SKM-1 (cell line): ENCODE data around the gene TMTC2.
"Not testable (repeated sequence)": the region's sequence is repeated elsewhere in the genome, so short reads cannot be mapped to it uniquely, and the experiment has no call there.

Experiments used
- DNase-seq: peaks from one replicate; lab custom pipeline; 2025; ENCODE audit not compliant: unreplicated experiment; lab: John Stamatoyannopoulos, UW

Gene TMTC2

GRCh38 chr12:83065562-83065961 is 378.9 kb downstream of the TMTC2 start:
- no peak for DNase-seq

- DNase-seq: no peak
These were observed 381.3 kb downstream of the TMTC2 start for GRCh38 chr12:83067981-83068380.

- no peak for DNase-seq
These were observed 387.7 kb downstream of the TMTC2 start for GRCh38 chr12:83074358-83074894.

GRCh38 chr12:83075471-83075870 is 388.8 kb downstream of the TMTC2 start:
- DNase-seq: no peak

GRCh38 chr12:83077041-83077440 is 390.3 kb downstream of the TMTC2 start:
- no peak for DNase-seq

GRCh38 chr12:83082690-83083276 is 396.1 kb downstream of the TMTC2 start:
- no peak for DNase-seq

- DNase-seq: no peak
These were observed 396.9 kb downstream of the TMTC2 start for GRCh38 chr12:83083616-83084015.

GRCh38 chr12:83084516-83085234 is 398.0 kb downstream of the TMTC2 start:
- DNase-seq: no peak

- no peak for DNase-seq
These were observed 399.3 kb downstream of the TMTC2 start for GRCh38 chr12:83086023-83086422.

GRCh38 chr12:83089575-83089974 is 402.9 kb downstream of the TMTC2 start:
- no peak for DNase-seq

GRCh38 chr12:83092129-83092528 is 405.4 kb downstream of the TMTC2 start:
- no peak for DNase-seq

GRCh38 chr12:83092606-83093005 is 405.9 kb downstream of the TMTC2 start:
- no peak for DNase-seq

GRCh38 chr12:83093426-83093825 is 406.7 kb downstream of the TMTC2 start:
- DNase-seq: no peak

- DNase-seq: no peak
These were observed 411.1 kb downstream of the TMTC2 start for GRCh38 chr12:83097643-83098342.

- DNase-seq: no peak
These were observed 412.7 kb downstream of the TMTC2 start for GRCh38 chr12:83099436-83099835.

GRCh38 chr12:83102499-83102898 is 415.8 kb downstream of the TMTC2 start:
- DNase-seq: no peak

- DNase-seq: no peak
These were observed 420.2 kb downstream of the TMTC2 start for GRCh38 chr12:83106873-83107272.

- DNase-seq: no peak
These were observed 423.7 kb downstream of the TMTC2 start for GRCh38 chr12:83110424-83110823.

GRCh38 chr12:83113945-83114344 is 427.2 kb downstream of the TMTC2 start:
- no peak for DNase-seq

GRCh38 chr12:83114966-83115365 is 428.3 kb downstream of the TMTC2 start:
- DNase-seq: no peak

GRCh38 chr12:83117926-83118325 is 431.2 kb downstream of the TMTC2 start:
- not testable (repeated sequence) for DNase-seq
